HG03039 (cell line): ENCODE measurements around the gene NRL.
A peak's percentile ranks its signal among the peaks of the same experiment; 100 is the strongest.
"Not testable (repeated sequence)": the region's sequence is repeated elsewhere in the genome, so short reads cannot be mapped to it uniquely, and the experiment has no call there.

ENCODE experiments used
- ATAC-seq: cut with Tn5 transposase; IDR thresholded peaks from one replicate; pipeline ENCODE4 v1.9.1; 2021; ENCODE audit warnings: mild to moderate bottlenecking, moderate library complexity; ENCODE audit not compliant: unreplicated experiment

The NRL gene

GRCh38 chr14:24054646-24055045 is 60.1 kb downstream of the NRL start:
- no peak for ATAC-seq

GRCh38 chr14:24054324-24054641 is 60.5 kb downstream of the NRL start:
- ATAC-seq: no peak

- ATAC-seq: no peak
Observed at GRCh38 chr14:24053548-24054323, 61.0 kb downstream of the NRL start.

GRCh38 chr14:24052656-24053547 is 61.8 kb downstream of the NRL start:
- no peak for ATAC-seq

- ATAC-seq: peak; percentile 50
Observed at GRCh38 chr14:24051789-24052655, 62.7 kb downstream of the NRL start, which contains the start of gene CARMIL3. Gene CARMIL3, plus strand, starts transcription at chr14:24052009. Its CDS starts 145 bp downstream, at chr14:24052154.

- no peak for ATAC-seq
Observed at GRCh38 chr14:24051176-24051788, 63.5 kb downstream of the NRL start.

- ATAC-seq: not testable (repeated sequence)
Observed at GRCh38 chr14:24050753-24051152, 64.0 kb downstream of the NRL start.

GRCh38 chr14:24049002-24049401 is 65.7 kb downstream of the NRL start:
- not testable (repeated sequence) for ATAC-seq

GRCh38 chr14:24042746-24043145 is 72.0 kb downstream of the NRL start:
- ATAC-seq: no peak

- ATAC-seq: no peak
Observed at GRCh38 chr14:24040692-24041091, 74.1 kb downstream of the NRL start.

- ATAC-seq: no peak
Observed at GRCh38 chr14:24038686-24039085, 76.1 kb downstream of the NRL start.

- no peak for ATAC-seq
Observed at GRCh38 chr14:24037658-24038037, 77.1 kb downstream of the NRL start.

- not testable (repeated sequence) for ATAC-seq
Observed at GRCh38 chr14:24036963-24037657, 77.6 kb downstream of the NRL start.

GRCh38 chr14:24036169-24036962 is 78.4 kb downstream of the NRL start:
- peak; percentile 61 for ATAC-seq

- not testable (repeated sequence) for ATAC-seq
Observed at GRCh38 chr14:24035769-24036168, 79.0 kb downstream of the NRL start.

GRCh38 chr14:24032727-24033418 is 81.9 kb downstream of the NRL start:
- ATAC-seq: no peak

GRCh38 chr14:24031331-24031730 is 83.4 kb downstream of the NRL start:
- not testable (repeated sequence) for ATAC-seq

- not testable (repeated sequence) for ATAC-seq
Observed at GRCh38 chr14:24029687-24030086, 85.1 kb downstream of the NRL start.
